Upper lobe of left lung (tissue), 4 donors: ENCODE measurements around the gene MYBPH.

ENCODE experiments used
- EP300 ChIP-seq, 4 donors: sonication (generic); formaldehyde crosslinking; IDR thresholded peaks; one replicate each; pipeline ENCODE4 v1.5.1; 2017; ENCODE audit warnings: antibody characterized with exemption in 4 of 4, control low read depth in 2 of 4
- POLR2A ChIP-seq, 4 donors: fragments of 450-650 bp; IDR thresholded peaks; one replicate each; pipeline ENCODE4 v1.5.1; 2016 to 2017; ENCODE audit warnings: antibody characterized with exemption in 4 of 4, mild to moderate bottlenecking in 2 of 4
- POLR2AphosphoS5 ChIP-seq, 2 donors: sonication (generic); formaldehyde crosslinking; IDR thresholded peaks; one replicate each; pipeline ENCODE4 v1.5.1; 2017; ENCODE audit warnings: antibody characterized with exemption in 2 of 2

DNA sequence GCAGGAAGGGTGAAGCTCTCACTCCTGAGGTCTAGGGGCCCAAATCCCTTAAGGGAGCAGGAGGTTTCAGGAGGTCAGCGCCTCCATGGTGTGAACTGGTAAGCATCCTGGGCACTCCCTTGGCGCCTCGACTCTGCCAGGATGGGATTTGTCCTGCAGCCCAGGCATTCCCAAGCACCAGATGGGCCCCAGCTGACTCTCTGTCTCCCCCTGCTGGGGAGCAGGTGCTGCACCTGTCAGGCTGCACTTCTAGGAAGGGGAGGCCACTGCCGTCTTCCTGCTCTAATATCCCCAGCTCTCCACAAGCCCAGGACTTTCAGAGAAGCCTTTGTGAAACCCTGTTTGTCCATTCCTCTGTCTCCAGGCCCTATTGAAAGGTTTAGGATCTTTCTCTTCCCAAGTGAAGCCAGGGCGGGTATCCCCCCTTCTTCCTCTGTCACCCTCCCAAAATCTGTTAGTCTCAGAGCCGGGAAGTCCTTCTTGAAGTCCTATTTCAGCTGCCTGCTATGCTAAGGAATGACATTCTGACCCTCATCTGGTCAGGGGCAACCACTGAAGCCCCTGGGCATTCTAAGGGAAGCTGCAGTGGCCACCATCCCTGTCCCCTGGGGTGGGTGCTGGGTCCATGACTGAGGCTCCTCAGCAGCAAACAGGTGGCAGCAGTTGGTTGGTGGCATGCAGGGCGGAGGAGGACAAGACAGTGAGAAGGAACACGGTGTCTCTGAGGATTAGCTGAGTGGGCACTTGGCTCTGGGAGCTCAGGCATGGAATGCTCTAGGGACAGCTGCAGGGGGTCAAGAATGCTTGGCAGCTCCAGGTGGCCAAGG is 3.2 kb downstream of the MYBPH start:
- TF ChIP-seq EP300 (IDR thresholded peaks at IDR 0.05) (no peak), POLR2A (IDR thresholded peaks at IDR 0.05) (no peak), POLR2AphosphoS5 (IDR thresholded peaks at IDR 0.05) (no peak)
